Naive thymus-derived CD8-positive, alpha-beta T cell (primary cell): ENCODE results near the gene AADAC. TPM values are rescaled to one million over a fixed set of nuclear protein-coding genes. Genes with fewer than 3 reads are reported as not detected.
"Not testable (repeated sequence)": the region's sequence is repeated elsewhere in the genome, so short reads cannot be mapped to it uniquely, and the experiment has no call there.

Experiments
- ATAC-seq, 2 donors: fragments of 150-1000 bp; cut with Tn5 transposase in 1 of 2; sonication (Bioruptor Pico), chemical (Tn5 transposase) in 1 of 2; 1 replicate in 1 of 2; 2 replicates in 1 of 2; pipeline ENCODE4 v1.10.0; 2021; ENCODE audit warnings: mild to moderate bottlenecking in 2 of 2, moderate library complexity in 2 of 2
- POLR2A ChIA-PET: fragments of 350-600 bp; sonication (Branson Sonifier 250); formaldehyde crosslinking; loops from one replicate; lab custom pipeline; 2021; ENCODE audit warnings: antibody characterized with exemption; lab: Charles Lee
- DNase-seq, 10 donors: peaks; one replicate each; pipeline versions ENCODE4 v3.0.0 to v3.0.0-alpha.2; 2020 to 2022
- H3K27ac Mint-ChIP-seq, 10 donors: one replicate each; pipeline ENCODE4 v1.8.0; 2020 to 2022; ENCODE audit warnings: mild to moderate bottlenecking in 10 of 10, mixed read lengths in 10 of 10, moderate library complexity in 4 of 10, inconsistent platforms in 1 of 10
- H3K27me3 Mint-ChIP-seq, 5 donors: one replicate each; pipeline ENCODE4 v1.8.0; 2021 to 2022; ENCODE audit warnings: mixed read lengths in 5 of 5
- H3K36me3 Mint-ChIP-seq, 3 donors: one replicate each; pipeline ENCODE4 v1.8.0; 2020 to 2022; ENCODE audit warnings: mixed read lengths in 3 of 3, mild to moderate bottlenecking in 2 of 3, inconsistent platforms in 1 of 3
- H3K4me1 Mint-ChIP-seq, 4 donors: one replicate each; pipeline ENCODE4 v1.8.0; 2021 to 2022; ENCODE audit warnings: mixed read lengths in 4 of 4
- H3K4me3 Mint-ChIP-seq, 10 donors: one replicate each; pipeline ENCODE4 v1.8.0; 2020 to 2022; ENCODE audit warnings: mild to moderate bottlenecking in 10 of 10, mixed read lengths in 10 of 10, moderate library complexity in 6 of 10, inconsistent platforms in 1 of 10
- H3K9me3 Mint-ChIP-seq, 9 donors: one replicate each; pipeline ENCODE4 v1.8.0; 2020 to 2022; ENCODE audit warnings: mixed read lengths in 9 of 9, mild to moderate bottlenecking in 3 of 9, inconsistent platforms in 1 of 9, moderate library complexity in 1 of 9
- polyA plus RNA-seq, 3 donors: library from polyadenylated mRNA; unstranded; fragments of 300-500 nt; fragmentation: Illumina TruSeq; gene quantifications; one replicate each; pipeline ENCODE4 v1.2.3, GENCODE V29; 2021
- total RNA-seq, 8 experiments: library from RNA in 2 of 8; stranded (reverse) in 2 of 8; gene quantifications; one replicate each; pipeline ENCODE4 v1.2.3 and lab custom pipeline; 2021 to 2026

Gene AADAC
- total and polyA plus RNA-seq, 5 experiments from 2014 or later = not detected

- peaks cover 0 to 15% (median 2%) of the 10 kb centered on the region in 5 donors for H3K27me3 Mint-ChIP-seq
- ATAC-seq, POLR2A ChIA-PET, DNase-seq, H3K4me1 Mint-ChIP-seq, H3K27ac Mint-ChIP-seq, H3K36me3 Mint-ChIP-seq, H3K4me3 Mint-ChIP-seq: not testable (repeated sequence)
- peaks cover 0 to 23% (median 13%) of the 10 kb centered on the region in 9 donors for H3K9me3 Mint-ChIP-seq
These were observed 5.0 kb upstream of the AADAC start for GRCh38 chr3:151808926-151809325.

GRCh38 chr3:151811474-151811873 is 2.4 kb upstream of the AADAC start:
- H3K27me3 Mint-ChIP-seq = peaks cover 0 to 10% (median 2%) of the 10 kb centered on the region in 5 donors
- DNase-seq (no peak), ATAC-seq (no peak)
- peaks cover 0 to 9% (median 5%) of the 10 kb centered on the region in 3 donors for H3K36me3 Mint-ChIP-seq
- H3K4me1 Mint-ChIP-seq = no peaks in the 10 kb centered on the region
- no peak overlapping the region for H3K27ac Mint-ChIP-seq
- no peak overlapping the region for H3K4me3 Mint-ChIP-seq
- POLR2A ChIA-PET = no interaction called here
- H3K9me3 Mint-ChIP-seq = peaks cover 0 to 21% (median 13%) of the 10 kb centered on the region in 9 donors

- ATAC-seq (no peak), DNase-seq (no peak)
- POLR2A ChIA-PET = no interaction called here
- Mint-ChIP-seq H3K4me1 (no peaks in the 10 kb centered on the region), H3K36me3 (no peaks in the 10 kb centered on the region), H3K27me3 (peaks cover 0 to 4% (median 0%) of the 10 kb centered on the region in 5 donors), H3K9me3 (no peaks in the 10 kb centered on the region), H3K27ac (peak overlapping the region in 1 of 10 donors; percentile 36), H3K4me3 (no peak overlapping the region)
These were observed 672 bp downstream of the AADAC start for GRCh38 chr3:151814588-151814987.

- Mint-ChIP-seq H3K4me3 (no peak overlapping the region), H3K4me1 (no peaks in the 10 kb centered on the region), H3K27me3 (peaks cover 0 to 4% (median 0%) of the 10 kb centered on the region in 5 donors), H3K9me3 (no peaks in the 10 kb centered on the region), H3K36me3 (no peaks in the 10 kb centered on the region), H3K27ac (no peak overlapping the region)
- POLR2A ChIA-PET = no interaction called here
- DNase-seq (no peak), ATAC-seq (no peak)
These were observed 2.2 kb downstream of the AADAC start for GRCh38 chr3:151816091-151816604.

- no peaks in the 10 kb centered on the region for H3K9me3 Mint-ChIP-seq
- no peak for DNase-seq
These were observed 3.6 kb downstream of the AADAC start for GRCh38 chr3:151817473-151817872.

GRCh38 chr3:151818361-151818760 is 4.4 kb downstream of the AADAC start:
- H3K4me3 Mint-ChIP-seq = no peak overlapping the region
- H3K9me3 Mint-ChIP-seq = no peaks in the 10 kb centered on the region
- H3K27me3 Mint-ChIP-seq = peaks cover 0 to 4% (median 0%) of the 10 kb centered on the region in 5 donors
- H3K36me3 Mint-ChIP-seq = no peaks in the 10 kb centered on the region
- ATAC-seq = no peak
- no peak for DNase-seq
- H3K4me1 Mint-ChIP-seq = no peaks in the 10 kb centered on the region
- POLR2A ChIA-PET = no interaction called here
- no peak overlapping the region for H3K27ac Mint-ChIP-seq

More at GRCh38 chr3:151817473-151817872, 3.6 kb downstream of the AADAC start:
- H3K27ac Mint-ChIP-seq = no peak overlapping the region
- H3K4me1 Mint-ChIP-seq = no peaks in the 10 kb centered on the region
- H3K4me3 Mint-ChIP-seq = no peak overlapping the region
- POLR2A ChIA-PET = no interaction called here
- H3K27me3 Mint-ChIP-seq = peaks cover 0 to 4% (median 0%) of the 10 kb centered on the region in 5 donors
- no peaks in the 10 kb centered on the region for H3K36me3 Mint-ChIP-seq
- no peak for ATAC-seq

- Mint-ChIP-seq H3K9me3 (no peaks in the 10 kb centered on the region), H3K4me3 (no peak overlapping the region), H3K27me3 (peaks cover 0 to 4% (median 0%) of the 10 kb centered on the region in 5 donors), H3K4me1 (no peaks in the 10 kb centered on the region), H3K27ac (no peak overlapping the region), H3K36me3 (no peaks in the 10 kb centered on the region)
- no peak for ATAC-seq
- POLR2A ChIA-PET = no interaction called here
- no peak for DNase-seq
These were observed 6.0 kb downstream of the AADAC start for GRCh38 chr3:151819910-151820309.

GRCh38 chr3:151827816-151828215 is 13.9 kb downstream of the AADAC start:
- Mint-ChIP-seq H3K4me1 (no peaks in the 10 kb centered on the region), H3K27ac (no peak overlapping the region), H3K27me3 (peaks cover 0 to 19% (median 5%) of the 10 kb centered on the region in 5 donors), H3K4me3 (no peak overlapping the region), H3K9me3 (no peaks in the 10 kb centered on the region), H3K36me3 (no peaks in the 10 kb centered on the region)
- DNase-seq = no peak
- POLR2A ChIA-PET = no interaction called here
- ATAC-seq = no peak

GRCh38 chr3:151835751-151836525 is 22.0 kb downstream of the AADAC start:
- Mint-ChIP-seq H3K9me3 (no peaks in the 10 kb centered on the region), H3K27me3 (peaks cover 0 to 19% (median 4%) of the 10 kb centered on the region in 5 donors), H3K4me1 (peaks cover 0 to 4% (median 0%) of the 10 kb centered on the region in 4 donors), H3K27ac (peak overlapping the region in 1 of 10 donors; percentile 13), H3K36me3 (no peaks in the 10 kb centered on the region), H3K4me3 (no peak overlapping the region)
- POLR2A ChIA-PET = no interaction called here
- DNase-seq (no peak), ATAC-seq (no peak)

- H3K27ac Mint-ChIP-seq = peak overlapping the region in 1 of 10 donors; percentile 39
- POLR2A ChIA-PET = no interaction called here
- H3K4me3 Mint-ChIP-seq = no peak overlapping the region
- DNase-seq (no peak), ATAC-seq (no peak)
- H3K4me1 Mint-ChIP-seq = peaks cover 0 to 4% (median 0%) of the 10 kb centered on the region in 4 donors
- no peaks in the 10 kb centered on the region for H3K9me3 Mint-ChIP-seq
- H3K36me3 Mint-ChIP-seq = no peaks in the 10 kb centered on the region
- H3K27me3 Mint-ChIP-seq = peaks cover 0 to 19% (median 4%) of the 10 kb centered on the region in 5 donors
These were observed 23.1 kb downstream of the AADAC start for GRCh38 chr3:151837057-151837456.

GRCh38 chr3:151838574-151839312 is 24.8 kb downstream of the AADAC start:
- H3K36me3 Mint-ChIP-seq = no peaks in the 10 kb centered on the region
- ATAC-seq = peak in 1 of 2 donors; percentile 46
- POLR2A ChIA-PET = no interaction called here
- no peak overlapping the region for H3K27ac Mint-ChIP-seq
- H3K9me3 Mint-ChIP-seq = no peaks in the 10 kb centered on the region
- H3K4me1 Mint-ChIP-seq = peaks cover 0 to 4% (median 0%) of the 10 kb centered on the region in 4 donors
- H3K27me3 Mint-ChIP-seq = peaks cover 0 to 11% (median 3%) of the 10 kb centered on the region in 5 donors
- peak in 6 of 10 donors; percentile 6 to 60 (median 32) for DNase-seq
- H3K4me3 Mint-ChIP-seq = no peak overlapping the region

GRCh38 chr3:151839313-151839631 is 25.4 kb downstream of the AADAC start:
- peaks cover 0 to 4% (median 0%) of the 10 kb centered on the region in 4 donors for H3K4me1 Mint-ChIP-seq
- H3K4me3 Mint-ChIP-seq = no peak overlapping the region
- H3K36me3 Mint-ChIP-seq = no peaks in the 10 kb centered on the region
- no peak overlapping the region for H3K27ac Mint-ChIP-seq
- H3K9me3 Mint-ChIP-seq = no peaks in the 10 kb centered on the region
- DNase-seq (no peak), ATAC-seq (no peak)
- H3K27me3 Mint-ChIP-seq = peaks cover 0 to 8% (median 3%) of the 10 kb centered on the region in 5 donors
- POLR2A ChIA-PET = no interaction called here

- POLR2A ChIA-PET = no interaction called here
- peaks cover 0 to 3% (median 0%) of the 10 kb centered on the region in 5 donors for H3K27me3 Mint-ChIP-seq
These were observed 27.9 kb downstream of the AADAC start for GRCh38 chr3:151841801-151842200.

More at GRCh38 chr3:151841801-151842200, 27.9 kb downstream of the AADAC start:
- no peaks in the 10 kb centered on the region for H3K9me3 Mint-ChIP-seq
- no peak overlapping the region for H3K27ac Mint-ChIP-seq
- no peaks in the 10 kb centered on the region for H3K36me3 Mint-ChIP-seq
- no peak for DNase-seq
- ATAC-seq = no peak
- H3K4me1 Mint-ChIP-seq = peaks cover 0 to 4% (median 0%) of the 10 kb centered on the region in 4 donors
- H3K4me3 Mint-ChIP-seq = no peak overlapping the region
